ENCODE data around the gene BRIP1.
"Not testable (repeated sequence)": the region's sequence is repeated elsewhere in the genome, so short reads cannot be mapped to it uniquely, and the experiment has no call there.

BRIP1 gene

GRCh38 chr17:61826866-61827265, 36.5 kb downstream of the BRIP1 start:
- DNase-seq: not testable (repeated sequence)

GRCh38 chr17:61826198-61826597, 37.1 kb downstream of the BRIP1 start:
- not testable (repeated sequence) for DNase-seq

- DNase-seq: no peak
Observed at GRCh38 chr17:61825448-61826137, 37.7 kb downstream of the BRIP1 start.

- DNase-seq: no peak
Observed at GRCh38 chr17:61822326-61823285, 40.7 kb downstream of the BRIP1 start.

GRCh38 chr17:61821655-61822054, 41.7 kb downstream of the BRIP1 start:
- no peak for DNase-seq

GRCh38 chr17:61819265-61819664, 44.1 kb downstream of the BRIP1 start:
- DNase-seq: not testable (repeated sequence)

- DNase-seq: no peak
Observed at GRCh38 chr17:61818225-61818624, 45.1 kb downstream of the BRIP1 start.

- DNase-seq: no peak
Observed at GRCh38 chr17:61817452-61817851, 45.9 kb downstream of the BRIP1 start.

GRCh38 chr17:61816538-61816937, 46.8 kb downstream of the BRIP1 start:
- DNase-seq: no peak

GRCh38 chr17:61815863-61816503, 47.3 kb downstream of the BRIP1 start:
- no peak for DNase-seq

GRCh38 chr17:61814485-61814884, 48.8 kb downstream of the BRIP1 start:
- no peak for DNase-seq

- no peak for DNase-seq
Observed at GRCh38 chr17:61813211-61813610, 50.1 kb downstream of the BRIP1 start.

GRCh38 chr17:61812747-61813146, 50.6 kb downstream of the BRIP1 start:
- DNase-seq: no peak

- no peak for DNase-seq
Observed at GRCh38 chr17:61809816-61810392, 53.4 kb downstream of the BRIP1 start.

- no peak for DNase-seq
Observed at GRCh38 chr17:61808442-61808841, 54.9 kb downstream of the BRIP1 start.

- DNase-seq: no peak
Observed at GRCh38 chr17:61806936-61807335, 56.4 kb downstream of the BRIP1 start.

- DNase-seq: no peak
Observed at GRCh38 chr17:61806081-61806828, 57.1 kb downstream of the BRIP1 start.

GRCh38 chr17:61805399-61805798, 57.9 kb downstream of the BRIP1 start:
- DNase-seq: no peak

GRCh38 chr17:61803796-61804195, 59.5 kb downstream of the BRIP1 start:
- DNase-seq: no peak

GRCh38 chr17:61803216-61803615, 60.1 kb downstream of the BRIP1 start:
- no peak for DNase-seq

GRCh38 chr17:61799812-61800484, 63.4 kb downstream of the BRIP1 start:
- DNase-seq: no peak

GRCh38 chr17:61797283-61797682, 66.0 kb downstream of the BRIP1 start:
- DNase-seq: no peak

Data from 8988T (cell line).